HG02623 (cell line): ENCODE measurements around the gene CYP26C1.

Source experiments
- ATAC-seq: cut with Tn5 transposase; IDR thresholded peaks from one replicate; pipeline ENCODE4 v1.9.1; 2021; ENCODE audit warnings: moderate library complexity; ENCODE audit not compliant: unreplicated experiment

Gene CYP26C1

GRCh38 chr10:93063977-93064660 lies 3.5 kb downstream of the CYP26C1 start:
- no peak for ATAC-seq

GRCh38 chr10:93064874-93065660 lies 4.5 kb downstream of the CYP26C1 start:
- ATAC-seq = no peak

- ATAC-seq = no peak
Observed at GRCh38 chr10:93065675-93066543, 5.3 kb downstream of the CYP26C1 start.

- ATAC-seq = no peak
Observed at GRCh38 chr10:93066544-93066913, 5.9 kb downstream of the CYP26C1 start.

GRCh38 chr10:93067443-93068365 lies 7.1 kb downstream of the CYP26C1 start:
- ATAC-seq = no peak

- no peak for ATAC-seq
Observed at GRCh38 chr10:93068411-93069244, 8.0 kb downstream of the CYP26C1 start.

- no peak for ATAC-seq
Observed at GRCh38 chr10:93069245-93069561, 8.6 kb downstream of the CYP26C1 start.

- ATAC-seq = no peak
Observed at GRCh38 chr10:93070378-93071176, 10.0 kb downstream of the CYP26C1 start.

- no peak for ATAC-seq
Observed at GRCh38 chr10:93071177-93071472, 10.5 kb downstream of the CYP26C1 start.

- no peak for ATAC-seq
Observed at GRCh38 chr10:93071674-93072224, 11.2 kb downstream of the CYP26C1 start.

GRCh38 chr10:93072225-93072712 lies 11.7 kb downstream of the CYP26C1 start:
- ATAC-seq = no peak

- ATAC-seq = no peak
Observed at GRCh38 chr10:93072713-93073538, 12.3 kb downstream of the CYP26C1 start.

- ATAC-seq = no peak
Observed at GRCh38 chr10:93073539-93074146, 13.0 kb downstream of the CYP26C1 start, which contains the start of gene CYP26A1. Gene CYP26A1, plus strand, starts transcription at chr10:93073893. Its CDS starts 42 bp downstream, at chr10:93073935.

GRCh38 chr10:93074147-93074596 lies 13.6 kb downstream of the CYP26C1 start:
- no peak for ATAC-seq

- ATAC-seq = no peak
Observed at GRCh38 chr10:93074597-93075368, 14.2 kb downstream of the CYP26C1 start.
